Activated CD4-positive, alpha-beta T cell treated with anti-CD3 and anti-CD28 coated beads for 1 hour (primary cell): Measurements from ENCODE around the gene FGG.

Experiments used
- DNase-seq: peaks from one replicate; pipeline ENCODE4 v3.0.0-alpha.2; 2020

The FGG gene

GRCh38 chr4:154584259-154584658, 28.2 kb downstream of the FGG start:
- no peak for DNase-seq

- no peak for DNase-seq
These were observed 28.8 kb downstream of the FGG start for GRCh38 chr4:154583677-154584076.

GRCh38 chr4:154583230-154583629, 29.2 kb downstream of the FGG start:
- DNase-seq = no peak

- DNase-seq = no peak
These were observed 29.7 kb downstream of the FGG start for GRCh38 chr4:154582723-154583122.

- no peak for DNase-seq
These were observed 32.5 kb downstream of the FGG start for GRCh38 chr4:154579927-154580326.

GRCh38 chr4:154578919-154579318, 33.5 kb downstream of the FGG start:
- no peak for DNase-seq

GRCh38 chr4:154577324-154577723, 35.1 kb downstream of the FGG start:
- no peak for DNase-seq

GRCh38 chr4:154574311-154574710, 38.1 kb downstream of the FGG start:
- DNase-seq = no peak

- DNase-seq = no peak
These were observed 39.1 kb downstream of the FGG start for GRCh38 chr4:154573190-154573870.

- DNase-seq = no peak
These were observed 42.9 kb downstream of the FGG start for GRCh38 chr4:154569584-154569983.

GRCh38 chr4:154569028-154569427, 43.4 kb downstream of the FGG start:
- DNase-seq = no peak

- no peak for DNase-seq
These were observed 45.7 kb downstream of the FGG start for GRCh38 chr4:154566639-154567204.

GRCh38 chr4:154565704-154566103, 46.8 kb downstream of the FGG start:
- no peak for DNase-seq

GRCh38 chr4:154564311-154564710, 48.1 kb downstream of the FGG start:
- DNase-seq = no peak

- no peak for DNase-seq
These were observed 49.7 kb downstream of the FGG start, which contains the start of gene FGB for GRCh38 chr4:154562697-154563254. Gene FGB (plus strand): TSS chr4:154563011. CDS start chr4:154563019, 8 bp downstream.

- DNase-seq = no peak
These were observed 51.6 kb downstream of the FGG start for GRCh38 chr4:154560824-154561231.

GRCh38 chr4:154560419-154560801, 52.0 kb downstream of the FGG start:
- no peak for DNase-seq

GRCh38 chr4:154559494-154560418, 52.7 kb downstream of the FGG start:
- DNase-seq = no peak

- DNase-seq = no peak
These were observed 53.3 kb downstream of the FGG start for GRCh38 chr4:154559141-154559493.
